GM12873 (cell line): ENCODE results near the gene HAUS8.

Source experiments
- CTCF ChIP-seq: IDR thresholded peaks from 2 replicates; pipeline ENCODE4 v1.5.1; 2012; ENCODE audit warnings: low read depth, mild to moderate bottlenecking, moderate library complexity, low read length, control low read depth; ENCODE audit not compliant: insufficient read depth; ENCODE audit errors: missing control alignments

HAUS8 gene

GRCh38 chr19:17070912-17071311 is 4.3 kb downstream of the HAUS8 start:
- no peak for TF ChIP-seq CTCF

- no peak for TF ChIP-seq CTCF
Measured at GRCh38 chr19:17070421-17070820, 4.8 kb downstream of the HAUS8 start.

- no peak for TF ChIP-seq CTCF
Measured at GRCh38 chr19:17069193-17069592, 6.1 kb downstream of the HAUS8 start.

DNA sequence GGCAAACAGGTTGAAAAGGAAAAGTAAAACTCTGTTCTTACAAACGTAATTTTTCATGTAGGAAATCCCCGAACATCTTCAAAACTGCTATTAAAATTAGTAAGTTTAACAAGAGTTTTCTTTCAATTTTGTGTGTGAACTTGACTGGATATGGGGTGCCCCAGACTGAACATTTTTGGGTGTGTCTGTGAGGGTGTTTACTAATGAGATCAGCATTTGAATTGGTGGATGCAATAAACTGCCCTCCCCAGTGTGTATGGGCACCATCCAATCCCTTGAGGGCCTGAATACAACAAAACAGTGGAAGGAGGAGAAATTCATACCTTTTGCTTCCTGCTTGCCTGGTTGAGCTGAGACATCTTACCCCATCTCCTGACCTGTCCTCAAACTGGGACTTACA is 11.8 kb downstream of the HAUS8 start:
- no peak for TF ChIP-seq CTCF

- no peak for TF ChIP-seq CTCF
Measured at GRCh38 chr19:17061691-17062090, 13.6 kb downstream of the HAUS8 start.

- TF ChIP-seq CTCF, result no peak
Measured at GRCh38 chr19:17061205-17061604, 14.0 kb downstream of the HAUS8 start.

DNA sequence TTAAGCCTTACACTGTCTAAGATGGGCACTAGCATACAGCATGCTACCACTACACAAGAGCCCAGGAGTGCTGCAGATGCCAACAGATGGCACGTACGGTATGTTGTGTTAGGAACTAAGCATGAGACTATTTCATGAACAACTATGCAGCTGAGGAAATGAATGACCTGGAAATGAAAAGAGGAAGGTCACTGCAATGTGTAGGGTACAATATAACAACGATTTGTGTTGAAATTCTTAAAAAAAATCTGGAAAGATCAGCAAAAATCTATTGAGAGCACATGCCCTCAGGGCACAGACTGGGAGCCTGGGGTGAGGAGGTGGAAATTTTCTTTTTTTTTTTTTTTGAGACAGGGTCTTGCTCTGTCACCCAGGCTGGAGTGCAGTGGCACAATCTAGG is 14.4 kb downstream of the HAUS8 start:
- TF ChIP-seq CTCF, result no peak
